HEK293 (cell line): Measurements from ENCODE around the gene MYT1.

Experiments
- CTCF ChIP-seq: fragments of 450-650 bp; formaldehyde crosslinking; IDR thresholded peaks from 2 replicates; pipeline ENCODE4 v1.5.1; 2016; ENCODE audit warnings: missing biosample characterization, missing genetic modification characterization
- TF ChIP-seq, protein P1 (sequence below): fragments of 450-650 bp; formaldehyde crosslinking; conservative IDR thresholded peaks from 2 replicates; pipeline ENCODE4 v1.5.1; 2016; ENCODE audit warnings: low read depth, missing biosample characterization, missing genetic modification characterization

DNA sequence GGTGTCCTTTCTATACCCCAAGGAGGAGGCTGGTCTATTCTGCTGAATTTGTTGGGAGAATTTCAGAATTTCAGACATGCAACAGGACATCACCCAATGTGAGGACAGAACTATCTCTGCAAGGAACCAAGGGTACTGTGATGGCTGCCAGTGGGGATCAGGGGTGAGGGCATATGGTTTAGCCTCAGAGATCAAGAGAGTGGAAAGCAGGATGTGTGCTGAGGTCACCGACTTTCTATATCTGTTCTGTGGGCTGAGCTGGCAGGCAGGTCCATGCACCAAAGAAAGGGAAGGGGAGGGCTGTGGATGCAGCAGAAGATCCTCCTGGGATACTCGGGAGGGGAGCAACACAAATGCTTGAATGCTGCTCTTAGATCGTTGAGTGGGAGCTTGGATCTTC is 28.8 kb downstream of the MYT1 start:
- TF ChIP-seq, protein P1, sequence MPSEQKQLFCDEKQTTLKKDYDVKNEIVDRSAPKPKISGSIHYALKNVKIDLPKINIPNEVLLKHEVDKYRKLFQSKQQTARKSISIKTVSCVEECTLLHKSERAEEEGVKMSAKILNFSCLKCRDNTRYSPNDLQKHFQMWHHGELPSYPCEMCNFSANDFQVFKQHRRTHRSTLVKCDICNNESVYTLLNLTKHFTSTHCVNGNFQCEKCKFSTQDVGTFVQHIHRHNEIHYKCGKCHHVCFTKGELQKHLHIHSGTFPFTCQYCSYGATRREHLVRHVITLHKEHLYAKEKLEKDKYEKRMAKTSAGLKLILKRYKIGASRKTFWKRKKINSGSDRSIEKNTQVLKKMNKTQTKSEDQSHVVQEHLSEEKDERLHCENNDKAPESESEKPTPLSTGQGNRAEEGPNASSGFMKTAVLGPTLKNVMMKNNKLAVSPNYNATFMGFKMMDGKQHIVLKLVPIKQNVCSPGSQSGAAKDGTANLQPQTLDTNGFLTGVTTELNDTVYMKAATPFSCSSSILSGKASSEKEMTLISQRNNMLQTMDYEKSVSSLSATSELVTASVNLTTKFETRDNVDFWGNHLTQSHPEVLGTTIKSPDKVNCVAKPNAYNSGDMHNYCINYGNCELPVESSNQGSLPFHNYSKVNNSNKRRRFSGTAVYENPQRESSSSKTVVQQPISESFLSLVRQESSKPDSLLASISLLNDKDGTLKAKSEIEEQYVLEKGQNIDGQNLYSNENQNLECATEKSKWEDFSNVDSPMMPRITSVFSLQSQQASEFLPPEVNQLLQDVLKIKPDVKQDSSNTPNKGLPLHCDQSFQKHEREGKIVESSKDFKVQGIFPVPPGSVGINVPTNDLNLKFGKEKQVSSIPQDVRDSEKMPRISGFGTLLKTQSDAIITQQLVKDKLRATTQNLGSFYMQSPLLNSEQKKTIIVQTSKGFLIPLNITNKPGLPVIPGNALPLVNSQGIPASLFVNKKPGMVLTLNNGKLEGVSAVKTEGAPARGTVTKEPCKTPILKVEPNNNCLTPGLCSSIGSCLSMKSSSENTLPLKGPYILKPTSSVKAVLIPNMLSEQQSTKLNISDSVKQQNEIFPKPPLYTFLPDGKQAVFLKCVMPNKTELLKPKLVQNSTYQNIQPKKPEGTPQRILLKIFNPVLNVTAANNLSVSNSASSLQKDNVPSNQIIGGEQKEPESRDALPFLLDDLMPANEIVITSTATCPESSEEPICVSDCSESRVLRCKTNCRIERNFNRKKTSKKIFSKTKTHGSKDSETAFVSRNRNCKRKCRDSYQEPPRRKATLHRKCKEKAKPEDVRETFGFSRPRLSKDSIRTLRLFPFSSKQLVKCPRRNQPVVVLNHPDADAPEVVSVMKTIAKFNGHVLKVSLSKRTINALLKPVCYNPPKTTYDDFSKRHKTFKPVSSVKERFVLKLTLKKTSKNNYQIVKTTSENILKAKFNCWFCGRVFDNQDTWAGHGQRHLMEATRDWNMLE (tag by site-specific recombination): no peak
- no peak for TF ChIP-seq CTCF (tag by site-specific recombination)
